Left kidney (tissue), 2 donors: ENCODE data around the gene GAS7. TPM values are rescaled to one million over a fixed set of nuclear protein-coding genes. Genes with fewer than 3 reads are reported as not detected.

Experiments used
- DNase-seq: peaks from one replicate; pipeline ENCODE4 v3.0.0-alpha.2; 2013
- polyA plus RNA-seq: library from polyadenylated mRNA; unstranded; fragments of 120-200 nt; gene quantifications from one replicate; pipeline ENCODE4 v1.2.1, GENCODE V29; 2013; ENCODE audit not compliant: insufficient read length

Gene GAS7
- polyA plus RNA-seq, 1 donor = 16.9 TPM

DNA sequence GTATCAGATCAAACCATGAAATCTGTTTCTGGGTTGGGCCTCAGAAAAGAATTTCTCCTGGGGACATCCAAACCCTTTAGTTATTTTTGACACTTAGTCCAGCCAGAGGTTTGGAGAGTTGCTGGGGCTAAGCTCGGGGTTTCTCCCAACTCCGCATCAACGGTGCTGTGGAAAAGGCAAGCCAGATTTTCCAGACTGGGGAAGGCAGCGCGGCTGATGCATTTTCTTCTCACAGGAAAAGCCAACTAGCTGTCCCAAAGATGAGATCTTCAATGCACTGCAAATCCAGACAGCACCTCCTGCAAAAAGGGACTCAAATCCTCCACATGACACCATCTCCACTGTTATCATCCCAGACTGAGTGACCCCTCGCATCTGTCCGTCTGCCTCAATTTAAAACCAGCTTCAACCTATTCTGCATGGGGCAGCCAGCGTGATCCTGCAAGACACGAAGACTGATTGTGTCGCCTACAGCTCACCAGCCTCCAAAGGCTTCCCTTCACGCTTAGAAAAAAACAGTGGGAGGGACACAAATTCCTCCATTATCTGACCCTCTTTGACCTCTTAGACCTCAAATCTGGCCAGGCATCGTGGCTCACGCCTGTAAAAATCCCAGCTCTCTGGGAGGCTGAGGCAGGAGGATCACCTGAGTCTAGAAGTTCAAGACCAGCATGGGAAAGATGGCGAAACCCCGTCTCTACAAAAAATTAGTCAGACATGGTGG, 62.0 kb downstream of the GAS7 start:
- no peak for DNase-seq

- no peak for DNase-seq
These were observed 62.7 kb downstream of the GAS7 start for GRCh38 chr17:10135539-10136257.

- no peak for DNase-seq
These were observed 67.7 kb downstream of the GAS7 start for GRCh38 chr17:10130677-10131076.

- DNase-seq = no peak
These were observed 68.1 kb downstream of the GAS7 start for GRCh38 chr17:10130263-10130662.

GRCh38 chr17:10127819-10128425, 70.5 kb downstream of the GAS7 start:
- peak; percentile 71 for DNase-seq

DNA sequence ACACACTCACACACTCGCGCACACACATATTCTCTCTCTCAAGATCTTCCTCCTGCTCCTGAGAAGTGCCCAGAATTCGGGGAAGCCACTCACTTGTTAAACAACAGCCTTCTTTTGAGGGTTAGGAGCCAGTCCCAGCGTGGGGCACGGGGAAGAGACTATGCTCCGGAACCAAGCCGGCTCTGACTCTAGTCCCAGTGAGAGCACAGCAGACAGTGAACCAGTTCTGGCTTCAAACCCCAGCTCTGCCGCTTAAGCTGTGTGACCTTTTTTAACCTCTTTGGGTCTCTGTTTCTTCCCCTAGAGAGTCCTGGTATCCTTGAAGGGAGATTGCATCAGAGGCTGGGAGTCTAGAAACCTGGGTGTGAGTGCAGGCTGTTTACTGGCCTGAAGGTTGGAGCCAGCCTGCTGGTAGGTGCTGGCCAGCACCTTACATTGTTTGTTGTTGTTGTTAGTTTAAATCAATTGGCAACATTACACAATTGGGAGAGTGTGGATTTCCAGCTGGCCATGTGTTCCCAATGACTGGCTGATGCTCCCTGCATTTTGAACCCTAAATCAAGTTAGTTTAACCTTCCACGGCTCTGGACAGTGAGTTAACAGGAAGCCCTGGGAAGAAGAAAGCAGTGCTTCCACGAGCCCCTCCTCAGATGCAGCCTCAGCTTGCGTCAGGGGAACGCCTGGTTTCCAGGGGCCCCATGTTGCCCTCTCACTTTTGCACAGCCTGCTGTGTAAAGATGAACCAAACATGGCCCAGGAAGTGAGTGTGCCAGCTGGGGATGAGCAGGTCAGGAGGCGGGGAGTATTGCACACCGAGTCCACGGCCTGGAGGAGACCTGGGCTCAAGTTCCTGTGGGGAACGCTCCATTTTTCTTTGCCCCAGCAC, 71.5 kb downstream of the GAS7 start:
- DNase-seq = no peak

- no peak for DNase-seq
These were observed 72.2 kb downstream of the GAS7 start for GRCh38 chr17:10126276-10126615.

GRCh38 chr17:10125531-10126275, 72.7 kb downstream of the GAS7 start:
- no peak for DNase-seq

GRCh38 chr17:10123093-10123492, 75.3 kb downstream of the GAS7 start:
- DNase-seq = no peak

GRCh38 chr17:10121971-10122707, 76.3 kb downstream of the GAS7 start:
- DNase-seq = no peak

- DNase-seq = no peak
These were observed 77.7 kb downstream of the GAS7 start for GRCh38 chr17:10120749-10121148.

DNA sequence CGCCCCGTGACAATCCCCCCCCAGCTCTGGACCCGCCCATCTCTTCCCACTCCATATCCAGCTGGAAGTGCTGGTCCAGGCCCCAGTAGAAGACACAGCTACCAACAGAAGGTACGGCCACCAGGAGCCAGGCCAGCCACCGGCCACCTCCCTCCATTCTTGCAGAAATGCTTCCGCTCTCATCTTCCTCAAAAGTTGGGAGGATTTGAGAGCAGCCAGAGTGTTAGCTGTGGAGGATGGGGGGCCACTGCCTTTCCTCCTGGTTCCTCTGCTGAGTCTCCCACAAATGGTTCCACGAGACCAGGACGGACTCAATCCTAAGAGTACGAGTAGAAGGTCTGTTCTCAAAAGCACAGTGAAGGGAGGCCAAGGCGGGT, 78.3 kb downstream of the GAS7 start:
- DNase-seq = no peak

DNA sequence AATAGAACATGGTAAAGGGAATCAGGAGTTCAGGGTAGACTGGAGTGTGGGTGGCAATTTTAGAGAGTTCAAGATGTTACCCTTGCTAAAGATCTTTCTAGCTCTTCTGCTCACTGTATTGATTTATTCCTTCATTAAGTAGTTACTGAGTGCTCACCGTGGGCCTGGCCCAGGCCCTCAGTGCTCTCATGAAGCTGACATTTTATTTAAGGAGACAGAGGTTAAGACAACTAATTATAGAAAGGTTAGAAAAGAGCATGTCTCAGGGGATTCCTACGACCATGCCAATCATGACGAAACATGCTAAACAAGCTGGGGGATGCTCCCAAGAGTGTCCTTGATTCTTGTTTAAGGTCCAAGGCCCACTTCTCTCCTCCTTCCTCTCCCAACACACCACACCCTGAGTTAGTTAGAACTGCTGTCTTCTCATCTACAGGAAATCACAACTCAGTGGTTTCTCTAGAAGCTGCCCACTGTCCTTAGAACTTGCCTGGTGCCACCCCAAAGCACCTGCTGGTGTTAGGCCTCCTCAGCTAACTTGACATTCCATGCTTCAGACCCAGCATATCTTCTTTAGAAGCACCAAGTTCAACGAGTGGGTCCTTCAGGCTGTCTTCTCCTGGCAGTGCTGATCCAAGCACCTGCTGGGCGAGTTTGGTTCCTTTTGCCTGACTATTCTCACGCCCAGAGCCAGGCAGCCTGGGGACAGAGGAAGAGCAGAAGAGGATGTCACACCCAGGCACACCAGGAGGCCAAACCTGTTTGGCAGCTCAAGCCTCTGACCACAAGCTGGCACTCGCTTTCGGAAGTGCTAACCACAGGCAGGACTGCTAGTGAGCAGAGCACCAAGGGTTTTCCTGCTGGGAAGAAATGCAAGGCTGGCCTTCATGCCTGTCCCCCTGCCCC, 79.0 kb downstream of the GAS7 start:
- DNase-seq = no peak

- DNase-seq = no peak
These were observed 79.6 kb downstream of the GAS7 start for GRCh38 chr17:10118788-10119130.

- no peak for DNase-seq
These were observed 80.8 kb downstream of the GAS7 start for GRCh38 chr17:10117581-10118001.

DNA sequence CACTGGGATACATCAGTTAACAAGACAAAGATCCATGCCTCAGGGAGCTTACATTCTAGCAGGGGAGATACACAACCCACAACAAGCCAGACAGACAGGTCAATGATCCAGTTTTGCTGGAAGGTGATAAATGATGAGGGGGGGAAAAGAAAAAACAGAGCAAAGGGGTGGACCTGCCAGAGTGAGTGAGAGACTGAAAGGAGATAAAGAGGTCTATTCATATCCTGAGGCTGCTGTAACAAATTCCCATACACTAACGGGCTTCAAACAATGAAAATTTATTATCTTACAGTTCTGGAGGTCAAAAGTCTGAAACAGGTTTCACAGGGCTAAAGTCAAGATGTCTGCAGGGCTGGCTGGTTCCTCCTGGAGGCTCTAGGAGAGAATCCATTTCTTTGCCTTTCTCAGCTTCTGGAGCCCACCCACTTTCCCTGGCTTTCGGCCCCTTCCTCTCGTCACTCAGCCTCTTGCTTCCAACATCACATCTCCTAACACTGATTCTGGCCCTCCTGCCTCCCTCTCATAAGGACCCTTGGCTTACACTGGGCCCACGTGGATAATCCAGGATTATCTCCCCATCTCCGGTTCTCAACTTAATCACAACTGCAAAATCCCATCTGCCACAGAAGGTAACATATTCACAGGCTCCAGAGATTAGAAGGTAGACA, 81.5 kb downstream of the GAS7 start:
- no peak for DNase-seq

DNA sequence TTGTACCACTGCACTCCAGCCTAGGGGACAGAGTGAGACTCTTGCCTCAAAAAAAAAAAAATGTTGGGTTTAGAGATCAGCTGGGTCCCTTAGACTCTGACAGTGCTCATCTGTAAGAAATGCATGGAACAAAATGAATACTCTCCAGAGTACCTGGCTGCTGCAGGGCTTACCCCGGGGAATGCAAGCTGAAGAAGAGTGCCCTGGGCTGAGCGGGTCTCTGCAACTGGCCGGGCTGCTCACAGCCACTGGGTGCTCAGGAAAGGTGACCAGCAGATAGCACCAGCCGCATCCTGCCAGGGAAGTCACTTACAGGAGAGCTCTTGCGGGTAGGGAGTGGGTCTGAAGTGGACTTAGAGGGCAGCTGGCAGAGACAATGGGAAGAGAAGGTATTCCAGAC, 82.1 kb downstream of the GAS7 start:
- no peak for DNase-seq

- no peak for DNase-seq
These were observed 82.9 kb downstream of the GAS7 start for GRCh38 chr17:10115536-10115932.

- no peak for DNase-seq
These were observed 83.4 kb downstream of the GAS7 start for GRCh38 chr17:10114931-10115535.
